ENCODE measurements around the gene PRODH2. TPM values are rescaled to one million over a fixed set of nuclear protein-coding genes. Genes with fewer than 3 reads are reported as not detected.

Gene PRODH2
- total RNA-seq, 2 experiments from 2014 or later: not detected

DNA sequence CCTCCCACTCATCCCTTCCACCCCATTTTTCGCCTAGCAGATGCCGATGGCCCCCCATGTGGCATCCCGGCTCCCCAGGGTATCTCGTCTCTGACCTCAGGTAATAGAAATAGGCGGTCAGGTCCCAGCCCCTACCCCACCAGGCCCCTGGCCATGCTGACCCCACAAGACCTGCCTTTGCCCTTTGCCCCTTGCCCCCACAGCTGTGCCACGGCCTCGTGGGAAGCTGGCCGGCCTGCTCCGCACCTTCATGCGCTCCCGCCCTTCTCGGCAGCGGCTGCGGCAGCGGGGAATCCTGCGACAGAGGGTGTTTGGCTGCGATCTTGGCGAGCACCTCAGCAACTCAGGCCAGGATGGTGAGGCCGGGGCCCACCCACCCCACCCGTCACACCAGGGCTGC is 31.9 kb downstream of the PRODH2 start:
- CTCF ChIA-PET: no interaction called here
- no peak overlapping the region for H3K4me3 Mint-ChIP-seq

DNA sequence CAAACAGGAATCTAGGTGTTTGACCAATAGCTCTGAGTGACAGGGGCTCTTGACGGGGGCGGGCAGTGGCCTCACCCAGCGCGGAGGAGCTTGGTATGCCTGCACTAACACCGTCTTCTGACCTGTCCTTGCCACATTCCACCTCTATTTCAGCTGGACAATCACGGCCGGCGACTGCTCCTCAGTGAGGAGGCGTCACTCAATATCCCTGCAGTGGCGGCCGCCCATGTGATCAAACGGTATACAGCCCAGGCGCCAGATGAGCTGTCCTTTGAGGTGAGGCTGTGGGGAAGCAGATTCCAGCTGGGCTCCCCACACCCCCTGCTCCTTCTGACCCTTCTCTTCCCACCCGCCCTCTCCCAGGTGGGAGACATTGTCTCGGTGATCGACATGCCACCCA is 32.6 kb downstream of the PRODH2 start:
- TF ChIP-seq, protein P1, sequence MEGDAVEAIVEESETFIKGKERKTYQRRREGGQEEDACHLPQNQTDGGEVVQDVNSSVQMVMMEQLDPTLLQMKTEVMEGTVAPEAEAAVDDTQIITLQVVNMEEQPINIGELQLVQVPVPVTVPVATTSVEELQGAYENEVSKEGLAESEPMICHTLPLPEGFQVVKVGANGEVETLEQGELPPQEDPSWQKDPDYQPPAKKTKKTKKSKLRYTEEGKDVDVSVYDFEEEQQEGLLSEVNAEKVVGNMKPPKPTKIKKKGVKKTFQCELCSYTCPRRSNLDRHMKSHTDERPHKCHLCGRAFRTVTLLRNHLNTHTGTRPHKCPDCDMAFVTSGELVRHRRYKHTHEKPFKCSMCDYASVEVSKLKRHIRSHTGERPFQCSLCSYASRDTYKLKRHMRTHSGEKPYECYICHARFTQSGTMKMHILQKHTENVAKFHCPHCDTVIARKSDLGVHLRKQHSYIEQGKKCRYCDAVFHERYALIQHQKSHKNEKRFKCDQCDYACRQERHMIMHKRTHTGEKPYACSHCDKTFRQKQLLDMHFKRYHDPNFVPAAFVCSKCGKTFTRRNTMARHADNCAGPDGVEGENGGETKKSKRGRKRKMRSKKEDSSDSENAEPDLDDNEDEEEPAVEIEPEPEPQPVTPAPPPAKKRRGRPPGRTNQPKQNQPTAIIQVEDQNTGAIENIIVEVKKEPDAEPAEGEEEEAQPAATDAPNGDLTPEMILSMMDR (IDR thresholded peaks at IDR 0.05): no peak
- no peaks in the 10 kb centered on the region for H3K9me3 Mint-ChIP-seq
- Histone ChIP-seq H3K4me1 (ENCODE audit: insufficient read depth, low read length) (peaks cover 15% of the 10 kb centered on the region), H3K27me3 (ENCODE audit: control insufficient read depth in 1 of 2, insufficient read depth in 2 of 2, low read length in 2 of 2) (no peaks in the 10 kb centered on the region), H3K4me3 (ENCODE audit: low read length) (no peak overlapping the region), H3K27ac (ENCODE audit: low read depth in 1 of 2, low read length in 2 of 2) (no peak overlapping the region), H3K36me3 (ENCODE audit: insufficient read depth, low read length) (peaks cover 10% of the 10 kb centered on the region), H3K9me3 (ENCODE audit: control insufficient read depth in 1 of 2, insufficient read depth in 1 of 2, low read length in 2 of 2) (no peaks in the 10 kb centered on the region)
- peaks cover 17% of the 10 kb centered on the region for H3K36me3 Mint-ChIP-seq (ENCODE audit: low read depth)
- ChIA-PET POLR2A (no interaction called here), CTCF (no interaction called here)
- H3K27me3 Mint-ChIP-seq: no peaks in the 10 kb centered on the region
- intact Hi-C loops (cut with DNase I, micrococcal nuclease): no loop called here
- ATAC-seq (ENCODE audit: poor library complexity): no peak
- H3K27ac Mint-ChIP-seq: no peak overlapping the region
- H3K4me1 Mint-ChIP-seq (ENCODE audit: low read depth): peaks cover 15% of the 10 kb centered on the region
- H3K4me3 Mint-ChIP-seq: no peak overlapping the region
- no peak for DNase-seq

More for the DNA sequence above, 31.9 kb downstream of the PRODH2 start:
- Histone ChIP-seq H3K4me1 (ENCODE audit: insufficient read depth, low read length) (peaks cover 13% of the 10 kb centered on the region), H3K27me3 (ENCODE audit: control insufficient read depth in 1 of 2, insufficient read depth in 2 of 2, low read length in 2 of 2) (no peaks in the 10 kb centered on the region), H3K36me3 (ENCODE audit: insufficient read depth, low read length) (peaks cover 10% of the 10 kb centered on the region), H3K27ac (ENCODE audit: low read depth in 1 of 2, low read length in 2 of 2) (no peak overlapping the region), H3K9me3 (ENCODE audit: control insufficient read depth in 1 of 2, insufficient read depth in 1 of 2, low read length in 2 of 2) (no peaks in the 10 kb centered on the region), H3K4me3 (ENCODE audit: low read length) (no peak overlapping the region)
- no peaks in the 10 kb centered on the region for H3K27me3 Mint-ChIP-seq
- ATAC-seq (ENCODE audit: poor library complexity): no peak
- peaks cover 12% of the 10 kb centered on the region for H3K4me1 Mint-ChIP-seq (ENCODE audit: low read depth)
- H3K27ac Mint-ChIP-seq: no peak overlapping the region
- POLR2A ChIA-PET: no interaction called here
- H3K36me3 Mint-ChIP-seq (ENCODE audit: low read depth): peaks cover 17% of the 10 kb centered on the region
- H3K9me3 Mint-ChIP-seq: no peaks in the 10 kb centered on the region
- intact Hi-C loops (cut with DNase I, micrococcal nuclease): no loop called here
- TF ChIP-seq, protein P1 (IDR thresholded peaks at IDR 0.05): no peak
- DNase-seq: peak in 1 of 14 experiments; percentile 11

DNA sequence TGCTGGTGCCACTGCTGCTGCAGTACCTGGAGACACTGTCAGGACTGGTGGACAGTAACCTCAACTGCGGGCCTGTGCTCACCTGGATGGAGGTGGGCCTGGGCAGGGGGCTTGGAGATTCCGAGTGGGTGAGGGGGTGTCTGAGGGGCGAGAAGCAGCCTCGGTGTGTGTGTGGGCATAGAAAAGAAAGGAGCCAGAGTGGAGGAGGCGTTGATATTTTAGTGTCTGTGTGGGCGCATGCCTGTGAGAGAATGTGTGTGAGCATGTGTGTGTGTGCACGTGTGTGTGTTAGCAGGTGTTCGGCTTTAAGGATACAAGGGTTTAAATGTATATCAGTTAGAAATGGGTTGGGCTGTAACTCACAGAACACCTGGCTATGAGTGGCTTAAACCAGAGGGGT is 33.6 kb downstream of the PRODH2 start:
- peak in 1 of 14 experiments; percentile 10 for DNase-seq
- ChIA-PET CTCF (no interaction called here), POLR2A (no interaction called here)
- Histone ChIP-seq H3K4me1 (ENCODE audit: insufficient read depth, low read length) (peaks cover 21% of the 10 kb centered on the region), H3K4me3 (ENCODE audit: low read length) (no peak overlapping the region), H3K27ac (ENCODE audit: low read depth in 1 of 2, low read length in 2 of 2) (no peak overlapping the region), H3K9me3 (ENCODE audit: control insufficient read depth in 1 of 2, insufficient read depth in 1 of 2, low read length in 2 of 2) (no peaks in the 10 kb centered on the region), H3K27me3 (ENCODE audit: control insufficient read depth in 1 of 2, insufficient read depth in 2 of 2, low read length in 2 of 2) (no peaks in the 10 kb centered on the region), H3K36me3 (ENCODE audit: insufficient read depth, low read length) (peaks cover 10% of the 10 kb centered on the region)
- H3K36me3 Mint-ChIP-seq (ENCODE audit: low read depth): peaks cover 17% of the 10 kb centered on the region
- H3K4me3 Mint-ChIP-seq: no peak overlapping the region
- TF ChIP-seq, protein P1 (IDR thresholded peaks at IDR 0.05): no peak
- H3K4me1 Mint-ChIP-seq (ENCODE audit: low read depth): peaks cover 24% of the 10 kb centered on the region
- intact Hi-C loops (cut with DNase I, micrococcal nuclease): loop anchor here in 1 of 2 experiments (5.0 to 10.0 kb wide), 2 partner anchors 156 to 278 kb away; partner anchors contain the start of gene LRFN3
- ATAC-seq (ENCODE audit: poor library complexity): no peak
- H3K9me3 Mint-ChIP-seq: no peaks in the 10 kb centered on the region
- H3K27ac Mint-ChIP-seq: no peak overlapping the region
- H3K27me3 Mint-ChIP-seq: no peaks in the 10 kb centered on the region
